AG09319 (cell line): ENCODE data around the gene TRIM54.

Source experiments
- DNase-seq: peaks from one replicate; pipeline ENCODE4 v3.0.0-alpha.2; 2010; ENCODE audit warnings: low read depth; ENCODE audit errors: extremely low read depth
- CTCF ChIP-seq: IDR thresholded peaks from 2 replicates; pipeline ENCODE4 v1.5.1; 2011; ENCODE audit warnings: low read depth, mild to moderate bottlenecking, inconsistent platforms, low read length, moderate library complexity

Gene TRIM54

GRCh38 chr2:27281855-27282559 is at the start of gene TRIM54:
Gene TRIM54, plus strand, starts transcription at chr2:27282429. Its CDS starts 303 bp downstream, at chr2:27282732.
- TF ChIP-seq CTCF: no peak
- DNase-seq: no peak

GRCh38 chr2:27233341-27233740 is 48.9 kb upstream of the TRIM54 start:
- TF ChIP-seq CTCF: no peak
- no peak for DNase-seq

- no peak for TF ChIP-seq CTCF
- DNase-seq: no peak
Measured at GRCh38 chr2:27236136-27236535, 46.1 kb upstream of the TRIM54 start.

- TF ChIP-seq CTCF: no peak
- no peak for DNase-seq
Measured at GRCh38 chr2:27236626-27237025, 45.6 kb upstream of the TRIM54 start.

- no peak for TF ChIP-seq CTCF
Measured at GRCh38 chr2:27237341-27237945, 44.8 kb upstream of the TRIM54 start.

GRCh38 chr2:27238976-27239375 is 43.3 kb upstream of the TRIM54 start:
- no peak for TF ChIP-seq CTCF
- no peak for DNase-seq

More at GRCh38 chr2:27237341-27237945, 44.8 kb upstream of the TRIM54 start:
- no peak for DNase-seq

GRCh38 chr2:27240406-27240805 is 41.8 kb upstream of the TRIM54 start:
- TF ChIP-seq CTCF: no peak
- DNase-seq: no peak
